ENCODE data around the gene FOXP1.
A peak's percentile ranks its signal among the peaks of the same experiment; 100 is the strongest.
"Not testable (repeated sequence)": the region's sequence is repeated elsewhere in the genome, so short reads cannot be mapped to it uniquely, and the experiment has no call there.

The FOXP1 gene

DNA sequence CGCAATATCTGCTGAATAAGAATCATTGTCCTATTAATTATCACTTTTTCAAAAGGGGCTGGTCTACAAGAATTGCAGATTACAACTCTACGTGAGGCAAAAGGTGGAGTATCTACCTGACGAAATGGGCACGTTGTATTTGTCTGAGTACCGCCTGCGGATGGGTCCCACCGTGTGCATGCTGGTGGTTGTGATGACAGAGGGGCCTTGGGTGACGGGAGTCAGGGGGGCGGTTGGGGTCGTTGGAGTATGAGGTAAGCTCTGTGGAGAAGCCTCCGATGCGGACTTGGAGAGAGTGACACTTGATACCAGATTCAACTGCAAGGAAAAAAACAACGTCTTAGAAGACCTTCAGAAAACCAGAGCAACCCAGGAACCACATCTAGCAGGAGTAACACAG, 605.8 kb downstream of the FOXP1 start:
- no peaks in the 10 kb centered on the region for H3K9me3 ChIP-seq (ENCODE audit: control insufficient read depth, insufficient read depth, low read length)
- H3K4me1 ChIP-seq (ENCODE audit: control insufficient read depth, insufficient read depth, low read length) = peaks cover 10% of the 10 kb centered on the region; the same call in 1 of the 2 replicates
- H3K27ac ChIP-seq (ENCODE audit: low read depth, low read length) = no peak overlapping the region
- no peak overlapping the region for H3K4me3 ChIP-seq (ENCODE audit: low read depth, low read length)
- H3K27me3 ChIP-seq (ENCODE audit: control insufficient read depth, insufficient read depth, low read length) = no peaks in the 10 kb centered on the region
- peaks cover 34% of the 10 kb centered on the region for H3K36me3 ChIP-seq (ENCODE audit: control insufficient read depth, insufficient read depth, low read length)
- no peak overlapping the region for H3K9ac ChIP-seq (ENCODE audit: low read depth, low read length)

DNA sequence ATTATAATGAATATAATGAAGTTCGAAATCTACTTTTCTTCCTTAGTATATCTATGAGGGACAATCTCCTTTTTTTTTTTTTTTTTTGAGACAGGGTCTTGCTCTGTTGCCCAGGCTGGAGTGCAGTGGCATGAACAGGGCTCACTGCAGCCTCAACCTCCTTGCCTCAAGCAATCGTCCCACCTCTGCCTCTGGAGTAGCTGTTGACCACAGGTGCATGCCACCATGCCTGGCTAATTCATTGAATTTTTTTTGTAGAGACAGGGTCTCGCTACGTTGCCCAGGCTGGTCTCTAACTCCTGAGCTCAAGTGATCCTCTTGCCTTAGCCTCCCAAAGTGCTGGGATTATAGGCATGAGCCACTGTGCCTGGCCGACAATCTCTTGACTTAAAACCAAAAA, 607.5 kb downstream of the FOXP1 start:
- not testable (repeated sequence) for H3K27ac ChIP-seq (ENCODE audit: low read depth, low read length); H3K27me3 ChIP-seq (ENCODE audit: control insufficient read depth, insufficient read depth, low read length); H3K9me3 ChIP-seq (ENCODE audit: control insufficient read depth, insufficient read depth, low read length); H3K9ac ChIP-seq (ENCODE audit: low read depth, low read length); H3K4me3 ChIP-seq (ENCODE audit: low read depth, low read length)
- H3K36me3 ChIP-seq (ENCODE audit: control insufficient read depth, insufficient read depth, low read length) = peaks cover 38% of the 10 kb centered on the region
- peaks cover 12% of the 10 kb centered on the region for H3K4me1 ChIP-seq (ENCODE audit: control insufficient read depth, insufficient read depth, low read length)

DNA sequence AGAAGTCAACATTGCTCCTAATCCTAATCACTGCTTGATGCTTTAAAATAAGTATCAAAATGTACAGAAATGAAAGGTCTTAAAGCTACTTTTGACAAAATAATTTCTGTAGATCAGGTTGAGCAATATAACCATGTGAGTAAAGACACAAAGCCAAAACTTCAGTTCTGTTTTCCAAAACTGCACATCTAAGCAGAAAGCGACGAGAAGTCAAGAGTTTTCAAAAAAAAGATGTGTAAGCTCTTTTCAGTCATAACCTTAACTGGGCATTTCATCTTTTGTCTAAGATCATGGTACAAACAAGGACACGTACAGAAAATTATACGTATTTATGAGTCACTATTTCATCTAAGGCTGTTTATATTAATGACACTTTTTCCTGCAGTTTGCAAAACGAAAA, 608.8 kb downstream of the FOXP1 start:
- H3K9me3 ChIP-seq (ENCODE audit: control insufficient read depth, insufficient read depth, low read length) = no peaks in the 10 kb centered on the region
- H3K4me3 ChIP-seq (ENCODE audit: low read depth, low read length) = no peak overlapping the region
- peaks cover 21% of the 10 kb centered on the region for H3K4me1 ChIP-seq (ENCODE audit: control insufficient read depth, insufficient read depth, low read length)
- H3K36me3 ChIP-seq (ENCODE audit: control insufficient read depth, insufficient read depth, low read length) = peaks cover 41% of the 10 kb centered on the region
- H3K27me3 ChIP-seq (ENCODE audit: control insufficient read depth, insufficient read depth, low read length) = no peaks in the 10 kb centered on the region
- no peak overlapping the region for H3K9ac ChIP-seq (ENCODE audit: low read depth, low read length)
- H3K27ac ChIP-seq (ENCODE audit: low read depth, low read length) = no peak overlapping the region

DNA sequence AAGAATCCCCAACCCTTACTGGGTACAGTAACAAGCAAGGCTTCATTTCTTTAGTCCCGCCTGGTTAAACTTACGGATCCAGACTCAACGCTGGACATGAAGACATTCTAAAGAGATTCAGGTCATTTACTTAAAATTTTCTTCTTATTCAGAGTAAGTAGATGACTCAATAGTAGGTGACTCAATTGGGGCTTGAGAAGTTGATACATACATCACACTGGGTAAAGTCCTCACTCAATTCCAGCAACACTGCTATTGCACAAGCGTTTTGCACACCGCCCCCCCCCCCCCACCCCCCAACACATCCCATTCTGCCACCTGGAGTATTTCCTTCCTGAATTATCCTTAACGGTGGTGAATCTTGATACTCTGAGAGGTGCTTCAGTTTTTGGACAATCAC, 610.0 kb downstream of the FOXP1 start:
- peaks cover 49% of the 10 kb centered on the region for H3K36me3 ChIP-seq (ENCODE audit: control insufficient read depth, insufficient read depth, low read length)
- peaks cover 21% of the 10 kb centered on the region for H3K4me1 ChIP-seq (ENCODE audit: control insufficient read depth, insufficient read depth, low read length)
- H3K9me3 ChIP-seq (ENCODE audit: control insufficient read depth, insufficient read depth, low read length) = no peaks in the 10 kb centered on the region
- no peak overlapping the region for H3K27ac ChIP-seq (ENCODE audit: low read depth, low read length)
- no peaks in the 10 kb centered on the region for H3K27me3 ChIP-seq (ENCODE audit: control insufficient read depth, insufficient read depth, low read length)
- no peak overlapping the region for H3K4me3 ChIP-seq (ENCODE audit: low read depth, low read length)
- H3K9ac ChIP-seq (ENCODE audit: low read depth, low read length) = no peak overlapping the region

DNA sequence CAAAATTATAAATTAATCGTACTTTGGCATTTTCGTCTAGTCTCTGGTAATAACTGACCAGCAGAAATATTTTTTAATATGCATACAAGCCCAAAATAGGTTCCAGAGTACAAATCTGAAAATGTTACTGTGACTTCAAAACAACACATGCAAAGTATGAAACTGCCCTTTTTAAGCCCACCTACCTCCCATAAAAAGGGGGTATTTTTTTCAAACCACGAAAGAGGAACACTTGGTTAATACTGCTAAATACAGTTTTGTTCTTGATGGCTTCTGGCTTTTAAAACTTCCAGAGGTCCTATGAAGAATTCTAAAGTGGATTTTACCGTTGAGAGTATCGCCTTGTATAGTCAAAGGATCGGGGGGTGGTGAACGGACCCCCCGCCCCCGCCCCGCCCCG, 610.7 kb downstream of the FOXP1 start:
- peaks cover 44% of the 10 kb centered on the region for H3K36me3 ChIP-seq (ENCODE audit: control insufficient read depth, insufficient read depth, low read length)

DNA sequence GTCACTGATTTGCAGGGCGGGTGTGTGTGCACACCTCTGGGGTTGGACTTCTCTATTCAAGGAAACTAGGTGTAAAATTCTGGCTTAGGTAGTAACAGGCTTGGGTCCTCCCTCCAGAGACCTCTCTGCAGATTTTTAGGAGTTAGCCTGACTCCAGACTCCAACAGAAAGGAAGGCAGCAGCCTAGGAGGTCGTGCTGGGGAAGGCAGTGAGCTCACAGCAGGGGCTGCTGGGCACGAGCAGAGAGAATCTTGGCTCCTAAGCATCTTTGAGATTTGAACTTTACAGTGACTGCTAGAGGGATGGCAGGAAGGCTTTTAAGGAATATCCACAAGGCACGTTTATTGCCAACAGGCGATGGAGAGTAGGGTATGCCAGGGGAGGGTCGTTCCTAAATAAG, 612.6 kb downstream of the FOXP1 start:
- Histone ChIP-seq H3K4me1 (ENCODE audit: control insufficient read depth, insufficient read depth, low read length) (peaks cover 21% of the 10 kb centered on the region), H3K9ac (ENCODE audit: low read depth, low read length) (no peak overlapping the region), H3K27ac (ENCODE audit: low read depth, low read length) (no peak overlapping the region), H3K36me3 (ENCODE audit: control insufficient read depth, insufficient read depth, low read length) (peaks cover 30% of the 10 kb centered on the region), H3K27me3 (ENCODE audit: control insufficient read depth, insufficient read depth, low read length) (no peaks in the 10 kb centered on the region), H3K9me3 (ENCODE audit: control insufficient read depth, insufficient read depth, low read length) (no peaks in the 10 kb centered on the region), H3K4me3 (ENCODE audit: low read depth, low read length) (no peak overlapping the region)

More for the DNA sequence above, 610.7 kb downstream of the FOXP1 start:
- no peak overlapping the region for H3K27ac ChIP-seq (ENCODE audit: low read depth, low read length)
- no peaks in the 10 kb centered on the region for H3K9me3 ChIP-seq (ENCODE audit: control insufficient read depth, insufficient read depth, low read length)
- H3K4me3 ChIP-seq (ENCODE audit: low read depth, low read length) = no peak overlapping the region
- H3K9ac ChIP-seq (ENCODE audit: low read depth, low read length) = no peak overlapping the region
- peaks cover 21% of the 10 kb centered on the region for H3K4me1 ChIP-seq (ENCODE audit: control insufficient read depth, insufficient read depth, low read length)
- no peaks in the 10 kb centered on the region for H3K27me3 ChIP-seq (ENCODE audit: control insufficient read depth, insufficient read depth, low read length)

DNA sequence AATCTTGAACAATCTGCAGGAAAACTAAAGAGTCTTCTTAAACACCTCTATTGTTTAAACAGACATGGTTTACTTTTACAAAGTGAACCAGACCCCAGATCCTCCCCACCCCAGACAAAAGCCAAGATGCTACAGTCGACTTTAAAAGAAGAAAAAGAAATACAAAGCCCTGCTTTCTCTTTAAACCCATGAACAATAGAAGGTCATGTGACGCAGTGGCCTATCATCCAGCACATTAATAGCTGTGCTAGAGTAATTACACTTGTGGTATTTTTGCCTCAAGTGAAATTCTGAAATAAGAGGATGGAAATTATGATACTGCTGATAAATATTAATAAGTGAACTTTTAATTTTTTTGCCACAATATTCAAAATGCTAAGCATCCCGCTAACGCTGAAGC, 613.4 kb downstream of the FOXP1 start:
- H3K27me3 ChIP-seq (ENCODE audit: control insufficient read depth, insufficient read depth, low read length) = no peaks in the 10 kb centered on the region
- no peak overlapping the region for H3K4me3 ChIP-seq (ENCODE audit: low read depth, low read length)
- H3K4me1 ChIP-seq (ENCODE audit: control insufficient read depth, insufficient read depth, low read length) = peaks cover 21% of the 10 kb centered on the region
- H3K9me3 ChIP-seq (ENCODE audit: control insufficient read depth, insufficient read depth, low read length) = no peaks in the 10 kb centered on the region
- no peak overlapping the region for H3K27ac ChIP-seq (ENCODE audit: low read depth, low read length)
- peaks cover 33% of the 10 kb centered on the region for H3K36me3 ChIP-seq (ENCODE audit: control insufficient read depth, insufficient read depth, low read length)
- no peak overlapping the region for H3K9ac ChIP-seq (ENCODE audit: low read depth, low read length)

DNA sequence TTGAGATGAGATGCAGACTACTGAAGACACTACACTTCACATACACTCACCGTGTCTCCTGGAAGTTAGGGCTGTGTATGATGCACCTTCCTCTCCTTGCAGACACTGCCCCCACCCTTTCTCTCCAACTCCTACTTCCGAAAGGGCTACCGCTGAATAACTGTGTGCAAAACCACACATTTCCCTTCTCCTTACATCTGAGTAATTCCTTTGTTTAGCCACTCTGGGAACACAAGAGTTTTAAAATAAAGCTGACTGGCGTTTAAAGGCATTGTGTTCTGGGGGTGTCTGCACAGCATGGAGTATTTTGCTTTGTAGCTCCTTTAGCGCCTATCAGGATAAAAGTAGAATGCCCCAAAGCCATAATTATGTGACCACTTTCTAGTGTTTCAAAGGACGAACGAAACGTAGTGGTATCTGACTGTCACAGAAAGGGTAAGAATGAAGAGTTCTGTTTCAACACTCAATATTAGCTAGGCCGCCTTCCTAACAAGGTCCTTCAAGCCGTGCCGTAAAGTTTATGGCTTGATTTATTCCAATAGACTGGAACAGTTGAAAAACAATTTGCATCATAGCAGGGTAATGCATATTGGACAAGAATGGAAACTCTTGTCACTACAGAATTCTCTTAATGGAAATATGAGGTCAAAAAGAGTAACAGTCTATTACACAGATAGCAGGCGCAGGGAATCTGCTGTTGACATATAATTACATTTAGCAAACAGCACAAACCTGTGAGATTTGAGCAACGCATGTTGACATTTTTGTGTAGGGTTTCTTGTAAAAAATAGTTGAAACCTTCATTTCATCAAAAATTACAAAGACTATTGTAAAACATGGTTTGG, 619.9 kb downstream of the FOXP1 start:
- H3K36me3 ChIP-seq (ENCODE audit: control insufficient read depth, insufficient read depth, low read length) = peaks cover 32% of the 10 kb centered on the region
- no peak overlapping the region for H3K4me3 ChIP-seq (ENCODE audit: low read depth, low read length)
- H3K27ac ChIP-seq (ENCODE audit: low read depth, low read length) = peak overlapping the region; percentile 59
- no peak overlapping the region for H3K9ac ChIP-seq (ENCODE audit: low read depth, low read length)
- H3K27me3 ChIP-seq (ENCODE audit: control insufficient read depth, insufficient read depth, low read length) = no peaks in the 10 kb centered on the region
- H3K4me1 ChIP-seq (ENCODE audit: control insufficient read depth, insufficient read depth, low read length) = peaks cover 22% of the 10 kb centered on the region
- no peaks in the 10 kb centered on the region for H3K9me3 ChIP-seq (ENCODE audit: control insufficient read depth, insufficient read depth, low read length)

DNA sequence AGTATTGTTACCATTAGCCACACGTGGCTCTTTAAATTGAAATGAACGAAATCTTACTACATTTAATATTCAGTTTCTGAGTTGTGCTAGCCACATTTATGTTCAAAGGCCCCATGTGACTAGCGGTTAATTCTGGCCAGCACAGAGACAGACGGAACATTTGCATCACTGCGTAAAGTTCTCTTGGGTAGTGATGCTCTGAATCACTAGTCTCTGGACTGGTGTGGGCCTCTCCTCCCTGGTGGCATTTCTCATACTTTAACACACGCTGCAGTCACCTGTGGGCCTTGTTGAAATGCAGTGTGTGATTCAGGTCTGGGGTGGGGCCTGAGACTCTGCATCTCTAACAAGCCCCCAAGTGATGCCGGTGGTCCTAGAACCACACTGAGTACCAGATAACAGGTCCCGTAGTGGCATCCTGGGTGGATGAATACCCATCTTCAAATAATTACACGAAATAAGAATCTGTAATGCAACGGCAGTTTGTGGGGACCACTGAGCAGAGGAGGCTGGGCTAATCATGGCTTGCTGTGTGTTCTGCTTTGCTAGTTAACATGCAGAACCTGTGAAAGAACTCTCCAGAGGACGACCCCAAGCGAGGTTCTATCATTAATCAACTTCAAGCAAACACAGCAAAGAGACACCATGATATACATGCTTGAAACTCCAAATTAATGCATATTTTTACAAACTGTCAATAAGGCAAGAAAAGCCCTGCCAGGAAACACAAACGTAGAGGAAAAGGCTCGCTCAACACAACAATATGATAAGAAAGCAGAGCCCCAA, 623.8 kb downstream of the FOXP1 start:
- Histone ChIP-seq H3K27ac (ENCODE audit: low read depth, low read length) (no peak overlapping the region), H3K9me3 (ENCODE audit: control insufficient read depth, insufficient read depth, low read length) (no peaks in the 10 kb centered on the region), H3K9ac (ENCODE audit: low read depth, low read length) (no peak overlapping the region), H3K4me3 (ENCODE audit: low read depth, low read length) (no peak overlapping the region), H3K4me1 (ENCODE audit: control insufficient read depth, insufficient read depth, low read length) (peaks cover 32% of the 10 kb centered on the region), H3K27me3 (ENCODE audit: control insufficient read depth, insufficient read depth, low read length) (no peaks in the 10 kb centered on the region), H3K36me3 (ENCODE audit: control insufficient read depth, insufficient read depth, low read length) (peaks cover 15% of the 10 kb centered on the region; the same call in 1 of the 2 replicates)

DNA sequence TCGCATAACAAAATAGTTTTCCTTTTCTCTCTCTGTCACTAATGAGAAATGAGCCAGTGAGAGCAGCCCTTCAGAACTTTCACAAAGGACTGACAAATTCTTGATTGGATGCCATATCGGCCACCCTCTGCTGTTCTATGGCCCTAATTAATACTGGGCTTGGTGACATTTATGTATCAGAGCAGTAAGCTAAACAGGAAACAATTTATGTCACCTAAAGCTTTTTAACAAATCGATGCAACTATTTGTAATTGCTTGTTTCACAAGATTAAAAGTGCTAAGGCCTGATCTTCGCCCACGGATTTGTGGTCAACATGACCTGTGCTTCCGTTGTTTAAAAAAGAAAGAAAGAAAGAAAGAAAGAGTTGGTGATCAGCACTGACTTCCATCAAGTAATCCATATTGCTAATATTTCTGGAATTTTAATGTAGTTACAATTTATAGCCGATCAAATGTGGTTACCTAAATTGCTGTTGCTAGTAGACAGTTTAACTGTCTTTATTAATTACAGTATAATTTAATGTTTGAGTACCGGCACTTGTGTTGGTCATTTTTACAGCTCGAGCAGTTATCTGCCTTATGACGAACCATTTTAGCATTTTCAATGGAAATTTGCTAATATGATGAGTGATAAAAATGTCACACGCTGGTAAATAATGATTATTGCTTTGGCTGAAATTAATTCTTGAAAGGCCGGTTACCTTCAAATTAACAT, 631.3 kb downstream of the FOXP1 start:
- H3K36me3 ChIP-seq (ENCODE audit: control insufficient read depth, insufficient read depth, low read length) = no peaks in the 10 kb centered on the region
- no peaks in the 10 kb centered on the region for H3K27me3 ChIP-seq (ENCODE audit: control insufficient read depth, insufficient read depth, low read length)
- no peak overlapping the region for H3K9ac ChIP-seq (ENCODE audit: low read depth, low read length)
- no peak overlapping the region for H3K4me3 ChIP-seq (ENCODE audit: low read depth, low read length)
- no peaks in the 10 kb centered on the region for H3K9me3 ChIP-seq (ENCODE audit: control insufficient read depth, insufficient read depth, low read length)
- H3K4me1 ChIP-seq (ENCODE audit: control insufficient read depth, insufficient read depth, low read length) = peaks cover 18% of the 10 kb centered on the region; the same call in 1 of the 2 replicates
- H3K27ac ChIP-seq (ENCODE audit: low read depth, low read length) = no peak overlapping the region
